Smooth muscle cell (in vitro differentiated cells): ENCODE measurements around the gene KIAA1671. TPM values are rescaled to one million over a fixed set of nuclear protein-coding genes. Genes with fewer than 3 reads are reported as not detected.

ENCODE experiments used
- DNase-seq: peaks from one replicate; lab custom pipeline; 2025; ENCODE audit not compliant: unreplicated experiment; lab: John Stamatoyannopoulos, UW
- H2AFZ ChIP-seq: fragments of 200-600 bp; sonication (generic); 2 replicates; pipeline ENCODE4 v1.6.0; 2016; ENCODE audit warnings: antibody characterized with exemption, low read depth, mild to moderate bottlenecking
- H3F3A ChIP-seq: fragments of 200-600 bp; sonication (generic); 2 replicates; pipeline ENCODE4 v1.6.0; 2017; ENCODE audit warnings: antibody characterized with exemption, low read depth
- H3K27ac ChIP-seq: fragments of 200-600 bp; sonication (generic); 2 replicates; pipeline ENCODE4 v1.5.1; 2016; ENCODE audit warnings: low read depth, mild to moderate bottlenecking
- H3K27me3 ChIP-seq: fragments of 200-600 bp; sonication (generic); 2 replicates; pipeline ENCODE4 v1.6.1; 2016; ENCODE audit warnings: low read depth, mild to moderate bottlenecking
- H3K36me3 ChIP-seq: fragments of 200-600 bp; sonication (generic); 2 replicates; pipeline ENCODE4 v1.5.1; 2016; ENCODE audit warnings: low read depth
- H3K4me1 ChIP-seq: fragments of 200-600 bp; sonication (generic); 2 replicates; pipeline ENCODE4 v1.5.1; 2016; ENCODE audit warnings: low read depth
- H3K4me2 ChIP-seq: fragments of 200-600 bp; sonication (generic); 2 replicates; pipeline ENCODE4 v1.6.0; 2016; ENCODE audit warnings: mild to moderate bottlenecking
- H3K4me3 ChIP-seq: fragments of 200-600 bp; sonication (generic); 2 replicates; pipeline ENCODE4 v1.5.1; 2016; ENCODE audit warnings: mild to moderate bottlenecking
- H3K79me2 ChIP-seq: fragments of 200-600 bp; sonication (generic); 2 replicates; pipeline ENCODE4 v1.6.0; 2016; ENCODE audit warnings: low read depth, mild to moderate bottlenecking
- H3K9ac ChIP-seq: fragments of 200-600 bp; sonication (generic); 2 replicates; pipeline ENCODE4 v1.6.0; 2016; ENCODE audit warnings: low read depth
- H3K9me3 ChIP-seq: fragments of 200-600 bp; sonication (generic); replicated peaks from 2 replicates; pipeline ENCODE4 v1.5.1; 2016; ENCODE audit warnings: low read depth
- H4K20me1 ChIP-seq: fragments of 200-600 bp; sonication (generic); 2 replicates; pipeline ENCODE4 v1.6.0; 2016; ENCODE audit warnings: low read depth
- CTCF ChIP-seq: fragments of 200-600 bp; sonication (generic); IDR thresholded peaks from 2 replicates; pipeline ENCODE4 v1.5.1; 2017; ENCODE audit warnings: borderline replicate concordance, mild to moderate bottlenecking, antibody characterized with exemption; ENCODE audit not compliant: insufficient read depth, poor library complexity, severe bottlenecking
- WGBS: methylation state at CpG from one replicate; pipeline ENCODE4 v1.1.7; 2016; ENCODE audit warnings: low lambda C conversion rate; 5-methylcytosine and 5-hydroxymethylcytosine counted together
- polyA plus RNA-seq: library from polyadenylated mRNA; unstranded; fragments of >200 nt; fragmentation: Nextera tagmentation; extraction: Ambion mirVana; gene quantifications from 2 replicates; pipeline ENCODE4 v1.2.1, GENCODE V29; 2016
- total RNA-seq: library from RNA; depleted of rRNA; stranded (reverse); fragments of >200 nt; gene quantifications from 2 replicates; pipeline ENCODE4 v1.2.3, GENCODE V29; 2014

The KIAA1671 gene
- total and polyA plus RNA-seq, 2 experiments from 2014 or later = 1.7 to 7.6 TPM

- Histone ChIP-seq H3K36me3 (no peaks in the 10 kb centered on the region), H3K4me3 (no peak overlapping the region), H2AFZ (no peak overlapping the region), H3K9ac (no peak overlapping the region), H3F3A (no peaks in the 10 kb centered on the region), H3K79me2 (no peaks in the 10 kb centered on the region), H3K27ac (no peak overlapping the region), H3K27me3 (no peaks in the 10 kb centered on the region), H3K4me2 (no peak overlapping the region), H3K9me3 (no peaks in the 10 kb centered on the region), H4K20me1 (peaks cover 22% of the 10 kb centered on the region), H3K4me1 (no peaks in the 10 kb centered on the region)
- WGBS = 91% methylated on average over 5 of the region's 5 CpGs
- DNase-seq = no peak
- no peak for TF ChIP-seq CTCF
Measured at GRCh38 chr22:25143156-25144076, 190.9 kb downstream of the KIAA1671 start.

GRCh38 chr22:25144522-25144921, 192.0 kb downstream of the KIAA1671 start:
- Histone ChIP-seq H3K4me2 (no peak overlapping the region), H3K9me3 (no peaks in the 10 kb centered on the region), H3K27ac (no peak overlapping the region), H2AFZ (no peak overlapping the region), H3K27me3 (no peaks in the 10 kb centered on the region), H3K4me3 (no peak overlapping the region), H3K9ac (no peak overlapping the region), H3K4me1 (no peaks in the 10 kb centered on the region), H3K36me3 (no peaks in the 10 kb centered on the region), H3K79me2 (no peaks in the 10 kb centered on the region), H4K20me1 (peaks cover 30% of the 10 kb centered on the region), H3F3A (no peaks in the 10 kb centered on the region)
- 96% methylated on average over 2 of the region's 2 CpGs for WGBS
- TF ChIP-seq CTCF = no peak
- no peak for DNase-seq

GRCh38 chr22:25146307-25146706, 193.8 kb downstream of the KIAA1671 start:
- no peaks in the 10 kb centered on the region for H3K79me2 ChIP-seq
- peaks cover 30% of the 10 kb centered on the region for H4K20me1 ChIP-seq
- H3K9ac ChIP-seq = no peak overlapping the region
- no peaks in the 10 kb centered on the region for H3K4me1 ChIP-seq
- 83% methylated on average over 1 of the region's 1 CpG for WGBS
- no peaks in the 10 kb centered on the region for H3K9me3 ChIP-seq
- TF ChIP-seq CTCF = no peak
- no peak overlapping the region for H2AFZ ChIP-seq
- no peaks in the 10 kb centered on the region for H3K36me3 ChIP-seq
- H3K4me2 ChIP-seq = no peak overlapping the region
- DNase-seq = no peak
- no peaks in the 10 kb centered on the region for H3K27me3 ChIP-seq
- H3K27ac ChIP-seq = no peak overlapping the region
- H3K4me3 ChIP-seq = no peak overlapping the region
- no peaks in the 10 kb centered on the region for H3F3A ChIP-seq
